Ovary (tissue), 3 donors: ENCODE measurements around the gene IGF2BP2.

Source experiments
- EP300 ChIP-seq: sonication (generic); formaldehyde crosslinking; IDR thresholded peaks from one replicate; pipeline ENCODE4 v1.6.1; 2017; ENCODE audit warnings: antibody characterized with exemption
- POLR2A ChIP-seq: fragments of 450-650 bp; IDR thresholded peaks from one replicate; pipeline ENCODE4 v1.6.1; 2017; ENCODE audit warnings: antibody characterized with exemption, mild to moderate bottlenecking, moderate library complexity
- TF ChIP-seq, protein P1 (sequence below), 3 donors: fragments of 450-650 bp in 2 of 3; fragments of 200-600 bp in 1 of 3; IDR thresholded peaks; one replicate each; pipeline versions ENCODE4 v1.5.1 to v1.8.0; 2016 to 2022; ENCODE audit warnings: antibody characterized with exemption in 3 of 3, mild to moderate bottlenecking in 1 of 3
- donor health status: DM: no; HTN: no; CAD: no.

DNA sequence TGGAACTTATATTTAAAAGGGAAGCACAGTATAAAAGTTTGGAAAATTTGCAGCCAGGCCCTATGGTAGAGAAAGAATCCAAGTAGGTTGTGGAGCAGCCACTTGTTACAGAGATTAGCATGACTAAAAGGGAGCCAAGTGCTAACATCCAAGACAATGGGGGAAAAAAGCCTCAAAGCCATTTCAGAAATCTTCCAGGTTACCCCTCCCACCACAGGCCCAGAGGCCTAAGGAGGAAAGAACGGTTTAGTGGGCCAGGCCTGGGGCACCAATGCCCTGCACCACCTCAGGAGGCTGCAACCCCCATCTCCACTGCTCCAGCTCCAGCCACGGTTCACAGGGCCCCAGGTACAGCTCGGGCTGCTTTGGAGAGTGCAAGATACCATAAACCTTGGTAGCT lies 69.9 kb downstream of the IGF2BP2 start:
- TF ChIP-seq, protein P1, sequence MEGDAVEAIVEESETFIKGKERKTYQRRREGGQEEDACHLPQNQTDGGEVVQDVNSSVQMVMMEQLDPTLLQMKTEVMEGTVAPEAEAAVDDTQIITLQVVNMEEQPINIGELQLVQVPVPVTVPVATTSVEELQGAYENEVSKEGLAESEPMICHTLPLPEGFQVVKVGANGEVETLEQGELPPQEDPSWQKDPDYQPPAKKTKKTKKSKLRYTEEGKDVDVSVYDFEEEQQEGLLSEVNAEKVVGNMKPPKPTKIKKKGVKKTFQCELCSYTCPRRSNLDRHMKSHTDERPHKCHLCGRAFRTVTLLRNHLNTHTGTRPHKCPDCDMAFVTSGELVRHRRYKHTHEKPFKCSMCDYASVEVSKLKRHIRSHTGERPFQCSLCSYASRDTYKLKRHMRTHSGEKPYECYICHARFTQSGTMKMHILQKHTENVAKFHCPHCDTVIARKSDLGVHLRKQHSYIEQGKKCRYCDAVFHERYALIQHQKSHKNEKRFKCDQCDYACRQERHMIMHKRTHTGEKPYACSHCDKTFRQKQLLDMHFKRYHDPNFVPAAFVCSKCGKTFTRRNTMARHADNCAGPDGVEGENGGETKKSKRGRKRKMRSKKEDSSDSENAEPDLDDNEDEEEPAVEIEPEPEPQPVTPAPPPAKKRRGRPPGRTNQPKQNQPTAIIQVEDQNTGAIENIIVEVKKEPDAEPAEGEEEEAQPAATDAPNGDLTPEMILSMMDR (IDR thresholded peaks at IDR 0.05), result no peak
- TF ChIP-seq POLR2A, result no peak
- no peak for TF ChIP-seq EP300
